Measurements from ENCODE around the gene OGFR.
A peak's percentile ranks its signal among the peaks of the same experiment; 100 is the strongest.

Gene OGFR

GRCh38 chr20:62804627-62805154 lies at the start of gene OGFR:
Gene OGFR, plus strand, starts transcription at chr20:62804835. Its CDS starts 25 bp downstream, at chr20:62804860.
- H3K9ac ChIP-seq = peak within 1 kb of the TSS; percentile 76
- H3K79me2 ChIP-seq = peaks cover 23% of the 10 kb centered on the region
- no peaks in the 10 kb centered on the region for H3K27me3 ChIP-seq (ENCODE audit: control insufficient read depth, insufficient read depth, low read length)
- peak within 1 kb of the TSS; percentile 76 for H2AFZ ChIP-seq
- H3K27ac ChIP-seq = no peak within 1 kb of the TSS
- H3K36me3 ChIP-seq (ENCODE audit: control insufficient read depth, insufficient read depth, low read length) = no peaks in the 10 kb centered on the region
- peak within 1 kb of the TSS; percentile 82 for H3K4me2 ChIP-seq (ENCODE audit: low read length)
- H3K4me3 ChIP-seq (ENCODE audit: low read depth, low read length) = peak within 1 kb of the TSS; percentile 75
- H3K9me3 ChIP-seq (ENCODE audit: control insufficient read depth, low read length) = no peaks in the 10 kb centered on the region
- H3K4me1 ChIP-seq = peaks cover 5% of the 10 kb centered on the region
- no peak for TF ChIP-seq CTCF (IDR thresholded peaks at IDR 0.05)

- Histone ChIP-seq H3K27me3 (ENCODE audit: control insufficient read depth, insufficient read depth, low read length) (no peaks in the 10 kb centered on the region), H3K4me1 (no peaks in the 10 kb centered on the region)
Measured at GRCh38 chr20:62754991-62755356, 49.7 kb upstream of the OGFR start.

GRCh38 chr20:62755817-62756724 lies 48.6 kb upstream of the OGFR start:
- Histone ChIP-seq H3K27ac (no peak overlapping the region), H3K4me3 (ENCODE audit: low read depth, low read length) (no peak overlapping the region), H3K4me1 (no peaks in the 10 kb centered on the region), H3K36me3 (ENCODE audit: control insufficient read depth, insufficient read depth, low read length) (no peaks in the 10 kb centered on the region), H3K9me3 (ENCODE audit: control insufficient read depth, low read length) (no peaks in the 10 kb centered on the region), H3K27me3 (ENCODE audit: control insufficient read depth, insufficient read depth, low read length) (no peaks in the 10 kb centered on the region), H3K4me2 (ENCODE audit: low read length) (no peak overlapping the region), H3K79me2 (no peaks in the 10 kb centered on the region), H2AFZ (no peak overlapping the region), H3K9ac (no peak overlapping the region)
- TF ChIP-seq CTCF (IDR thresholded peaks at IDR 0.05) = no peak

More at GRCh38 chr20:62754991-62755356, 49.7 kb upstream of the OGFR start:
- Histone ChIP-seq H3K9me3 (ENCODE audit: control insufficient read depth, low read length) (no peaks in the 10 kb centered on the region), H3K9ac (no peak overlapping the region), H3K79me2 (no peaks in the 10 kb centered on the region), H3K36me3 (ENCODE audit: control insufficient read depth, insufficient read depth, low read length) (no peaks in the 10 kb centered on the region), H3K27ac (no peak overlapping the region), H3K4me2 (ENCODE audit: low read length) (no peak overlapping the region), H2AFZ (no peak overlapping the region), H3K4me3 (ENCODE audit: low read depth, low read length) (no peak overlapping the region)
- no peak for TF ChIP-seq CTCF (IDR thresholded peaks at IDR 0.05)

GRCh38 chr20:62758226-62758912 lies 46.3 kb upstream of the OGFR start:
- Histone ChIP-seq H2AFZ (no peak overlapping the region), H3K36me3 (ENCODE audit: control insufficient read depth, insufficient read depth, low read length) (no peaks in the 10 kb centered on the region), H3K27ac (no peak overlapping the region), H3K4me2 (ENCODE audit: low read length) (no peak overlapping the region), H3K9ac (no peak overlapping the region), H3K79me2 (no peaks in the 10 kb centered on the region), H3K4me1 (no peaks in the 10 kb centered on the region), H3K27me3 (ENCODE audit: control insufficient read depth, insufficient read depth, low read length) (no peaks in the 10 kb centered on the region), H3K9me3 (ENCODE audit: control insufficient read depth, low read length) (no peaks in the 10 kb centered on the region), H3K4me3 (ENCODE audit: low read depth, low read length) (no peak overlapping the region)
- TF ChIP-seq CTCF (IDR thresholded peaks at IDR 0.05) = no peak

All from parathyroid adenoma (tissue), 2 donors.